HG03095 (cell line): ENCODE data around the gene FGF14.

Source experiments
- ATAC-seq: cut with Tn5 transposase; IDR thresholded peaks from one replicate; pipeline ENCODE4 v1.9.1; 2021; ENCODE audit warnings: moderate library complexity; ENCODE audit not compliant: unreplicated experiment

The FGF14 gene

GRCh38 chr13:101700598-101700997 lies 701.2 kb downstream of the FGF14 start:
- ATAC-seq: no peak

DNA sequence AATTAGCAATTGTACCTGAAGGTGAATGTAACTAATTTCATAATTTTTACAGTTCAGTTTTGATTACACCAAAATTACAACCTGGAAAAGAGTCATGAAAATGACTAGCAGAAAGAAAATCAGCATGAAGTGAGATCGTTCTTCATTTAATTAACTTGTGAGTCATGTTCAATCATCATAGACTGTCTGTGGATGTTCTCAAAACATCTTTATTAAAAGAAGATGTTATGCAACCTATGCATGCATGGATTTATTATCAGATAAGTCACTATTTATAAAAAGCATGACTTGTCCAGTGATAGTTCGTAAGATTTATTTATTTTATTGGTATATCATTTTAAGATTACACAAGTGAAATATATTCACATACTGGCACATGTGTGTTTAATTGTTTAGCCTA lies 703.4 kb downstream of the FGF14 start:
- ATAC-seq: no peak

DNA sequence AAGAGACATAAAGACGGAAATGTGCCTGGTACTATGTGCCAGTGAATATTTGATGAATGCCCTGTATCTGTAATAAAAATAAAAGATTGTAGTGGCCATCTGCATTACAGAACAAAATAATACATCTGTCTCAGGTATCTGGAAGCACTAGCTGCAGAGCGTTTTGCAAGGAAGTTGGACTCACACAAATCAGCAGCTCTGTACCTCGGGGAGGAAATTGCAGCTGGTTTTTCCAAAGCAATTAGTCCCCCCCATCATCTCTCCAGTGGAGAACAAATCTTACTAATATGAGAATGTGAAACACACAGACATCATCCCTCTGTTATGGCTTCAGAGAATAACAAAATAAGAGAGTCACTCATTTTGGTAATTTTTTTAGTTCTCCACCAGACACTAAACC lies 704.1 kb downstream of the FGF14 start:
- no peak for ATAC-seq

DNA sequence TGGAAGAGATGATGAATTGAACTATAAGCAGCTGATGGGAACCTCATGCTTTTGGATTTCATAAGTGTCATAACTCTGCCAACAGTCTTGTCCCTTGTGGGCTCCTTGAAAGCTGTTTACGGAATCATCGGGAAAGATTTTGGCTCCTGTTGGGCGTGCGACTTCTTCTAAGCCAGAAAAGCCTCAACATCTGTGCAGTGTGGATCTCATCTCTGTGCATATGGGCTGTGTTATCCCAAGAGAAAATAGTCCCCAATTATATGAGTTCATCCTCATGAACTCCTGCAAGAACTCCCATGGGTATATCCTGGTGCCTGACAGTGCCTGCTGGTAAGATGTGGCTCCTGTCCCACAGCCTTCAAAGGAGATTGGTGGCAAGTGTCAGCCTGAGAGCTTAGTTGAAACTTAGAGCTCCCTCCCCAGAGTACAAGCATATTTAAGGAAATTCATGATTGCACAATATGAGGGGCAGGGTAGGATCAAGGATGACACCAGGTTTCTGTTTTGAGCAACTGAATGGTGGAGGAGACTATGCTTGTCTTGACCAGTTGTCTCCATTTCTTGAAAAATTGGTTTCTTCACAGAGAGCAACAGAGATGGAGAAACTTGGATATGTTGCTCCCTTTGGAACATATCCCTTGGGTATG lies 705.9 kb downstream of the FGF14 start:
- ATAC-seq: no peak

DNA sequence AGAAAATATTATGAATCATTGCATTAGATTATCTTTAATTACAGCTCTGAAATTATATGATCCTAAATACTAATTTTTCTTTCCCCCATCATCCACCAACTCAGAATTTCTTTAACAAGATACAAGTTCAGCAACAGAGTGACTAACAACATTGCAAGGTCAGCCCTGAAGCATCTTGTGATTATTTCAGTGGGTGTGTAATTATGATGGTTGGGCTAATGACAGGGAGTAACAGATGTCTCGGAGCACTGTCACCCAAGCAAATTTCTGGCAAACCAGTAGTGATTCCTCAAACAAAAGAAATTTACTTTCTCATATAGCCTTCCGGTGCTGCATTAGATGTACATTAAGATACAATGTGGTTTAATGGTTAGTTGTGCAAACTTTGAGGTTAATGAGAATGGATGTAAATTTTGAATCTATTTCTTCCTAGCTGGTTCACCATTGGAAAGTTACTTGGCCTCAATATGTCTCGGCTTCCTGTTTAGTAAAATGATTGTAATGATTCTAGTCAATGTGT lies 710.4 kb downstream of the FGF14 start:
- ATAC-seq: no peak

DNA sequence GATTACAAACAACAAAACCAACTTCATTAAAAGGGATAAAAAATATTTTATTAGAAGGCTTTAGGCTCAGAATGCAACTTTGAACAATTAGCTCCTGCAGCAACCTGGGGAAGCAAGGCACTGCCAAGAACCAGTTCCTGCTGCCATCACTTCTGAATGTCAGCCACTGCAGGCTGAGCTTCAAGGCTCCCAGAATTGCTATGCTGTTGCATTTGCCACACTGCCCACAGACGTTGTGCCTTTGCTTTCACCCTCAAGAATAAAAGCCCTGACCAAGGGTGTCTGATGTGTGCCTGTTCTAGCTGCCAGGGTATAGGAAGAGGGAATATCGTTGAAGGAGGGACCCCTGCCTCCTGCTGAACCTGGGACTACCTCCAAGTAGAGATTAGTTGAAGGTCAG lies 711.0 kb downstream of the FGF14 start:
- no peak for ATAC-seq

GRCh38 chr13:101686003-101686402 lies 715.8 kb downstream of the FGF14 start:
- ATAC-seq: no peak

DNA sequence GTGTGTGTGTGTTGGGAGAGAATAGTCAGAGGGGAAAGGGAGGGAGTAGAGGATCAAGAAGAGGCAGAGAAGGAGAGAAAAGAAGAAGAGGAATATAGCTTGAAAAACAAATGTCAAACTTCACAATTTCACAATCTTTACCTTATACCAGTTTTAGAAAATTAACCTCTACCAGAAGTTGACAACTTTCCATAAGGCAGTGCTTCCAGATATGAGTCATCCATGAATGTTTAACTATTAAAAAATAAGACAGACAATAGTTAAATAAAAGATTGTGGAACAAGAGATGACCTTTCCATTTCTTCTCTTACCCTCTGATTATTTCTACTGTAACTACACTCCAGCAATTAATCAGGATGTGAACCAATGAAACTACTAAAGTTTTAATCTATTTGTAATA lies 720.0 kb downstream of the FGF14 start:
- no peak for ATAC-seq

GRCh38 chr13:101673360-101674105 lies 728.3 kb downstream of the FGF14 start:
- no peak for ATAC-seq

GRCh38 chr13:101661839-101662238 lies 740.0 kb downstream of the FGF14 start:
- ATAC-seq: no peak
